Mesendoderm (in vitro differentiated cells): ENCODE measurements around the gene TSR2.

Source experiments
- DNase-seq: peaks from one replicate; pipeline ENCODE4 v3.0.0; 2013
- H2AK5ac ChIP-seq: 2 replicates; pipeline ENCODE4 v1.6.1; 2013; ENCODE audit warnings: low read length, inconsistent platforms
- H2BK120ac ChIP-seq: 2 replicates; pipeline ENCODE4 v1.6.1; 2013; ENCODE audit warnings: low read depth, mild to moderate bottlenecking, low read length, moderate library complexity, mixed read lengths
- H2BK15ac ChIP-seq: replicated peaks from 2 replicates; pipeline ENCODE4 v1.6.1; 2013; ENCODE audit warnings: low read depth, mild to moderate bottlenecking, moderate library complexity
- H2BK5ac ChIP-seq: 2 replicates; pipeline ENCODE4 v1.6.1; 2013; ENCODE audit warnings: low read length, inconsistent platforms
- H3K18ac ChIP-seq: 2 replicates; pipeline ENCODE4 v1.6.1; 2013; ENCODE audit warnings: mild to moderate bottlenecking, low read length, mixed read lengths
- H3K23ac ChIP-seq: one replicate; pipeline ENCODE4 v1.6.1; 2013; ENCODE audit warnings: low read length
- H3K27ac ChIP-seq: 2 replicates; pipeline ENCODE4 v1.5.1; 2013; ENCODE audit warnings: low read depth, mild to moderate bottlenecking, inconsistent platforms, low read length, moderate library complexity
- H3K27me3 ChIP-seq: 2 replicates; pipeline ENCODE4 v1.6.1; 2013; ENCODE audit warnings: low read length, control low read depth, mild to moderate bottlenecking, inconsistent platforms; ENCODE audit not compliant: insufficient read depth, poor library complexity
- H3K36me3 ChIP-seq: 2 replicates; pipeline ENCODE4 v1.6.1; 2013; ENCODE audit warnings: low read length, inconsistent platforms; ENCODE audit not compliant: control insufficient read depth, insufficient read depth
- H3K4ac ChIP-seq: one replicate; pipeline ENCODE4 v1.6.1; 2013; ENCODE audit warnings: low read depth, mild to moderate bottlenecking, low read length, moderate library complexity
- H3K4me1 ChIP-seq: 2 replicates; pipeline ENCODE4 v1.6.1; 2013; ENCODE audit warnings: low read depth, low read length, inconsistent platforms; ENCODE audit not compliant: control insufficient read depth
- H3K4me2 ChIP-seq: 2 replicates; pipeline ENCODE4 v1.6.1; 2013; ENCODE audit warnings: low read length
- H3K4me3 ChIP-seq: 2 replicates; pipeline ENCODE4 v1.5.1; 2013; ENCODE audit warnings: mild to moderate bottlenecking, low read length
- H3K56ac ChIP-seq: one replicate; pipeline ENCODE4 v1.6.1; 2013; ENCODE audit warnings: low read length
- H3K79me1 ChIP-seq: 2 replicates; pipeline ENCODE4 v1.6.1; 2013; ENCODE audit warnings: low read length, inconsistent platforms
- H3K79me2 ChIP-seq: 2 replicates; pipeline ENCODE4 v1.6.1; 2013; ENCODE audit warnings: mild to moderate bottlenecking, low read length; ENCODE audit not compliant: control insufficient read depth, insufficient read depth
- H3K9ac ChIP-seq: 2 replicates; pipeline ENCODE4 v1.6.1; 2013; ENCODE audit warnings: low read length, inconsistent platforms
- H4K5ac ChIP-seq: one replicate; pipeline ENCODE4 v1.6.1; 2013; ENCODE audit warnings: low read length
- H4K8ac ChIP-seq: one replicate; pipeline ENCODE4 v1.6.1; 2013; ENCODE audit warnings: low read depth, mild to moderate bottlenecking, control low read depth, low read length, moderate library complexity
- whole genome bisulfite sequencing: extraction: QIAGEN DNeasy Blood & Tissue Kit; methylation state at CpG from one replicate; pipeline ENCODE4 v1.1.7; 2013; ENCODE audit warnings: low lambda C conversion rate, missing lambda C conversion rate; ENCODE audit not compliant: insufficient coverage; ENCODE audit errors: extremely low coverage; 5-methylcytosine and 5-hydroxymethylcytosine counted together

TSR2 gene

GRCh38 chrX:54447461-54447860, 7.3 kb downstream of the TSR2 start:
- H3K4ac ChIP-seq: no peak overlapping the region
- H2AK5ac ChIP-seq: no peak overlapping the region
- peak; percentile 64 for DNase-seq
- no peak overlapping the region for H3K9ac ChIP-seq
- no peak overlapping the region for H3K18ac ChIP-seq
- H3K36me3 ChIP-seq: no peaks in the 10 kb centered on the region
- H4K8ac ChIP-seq: no peak overlapping the region
- no peak overlapping the region for H2BK120ac ChIP-seq
- WGBS: no CpG with 5 or more reads among the region's 5 CpGs
- H3K4me1 ChIP-seq: no peaks in the 10 kb centered on the region
- no peaks in the 10 kb centered on the region for H3K27me3 ChIP-seq
- no peak overlapping the region for H2BK5ac ChIP-seq
- H3K23ac ChIP-seq: no peak overlapping the region
- no peak overlapping the region for H3K4me3 ChIP-seq
- H4K5ac ChIP-seq: no peak overlapping the region
- no peak overlapping the region for H3K27ac ChIP-seq
- no peaks in the 10 kb centered on the region for H3K79me1 ChIP-seq
- H2BK15ac ChIP-seq: no peak overlapping the region
- peaks cover 3% of the 10 kb centered on the region for H3K79me2 ChIP-seq
- no peak overlapping the region for H3K56ac ChIP-seq
- no peak overlapping the region for H3K4me2 ChIP-seq

GRCh38 chrX:54449929-54450328, 9.7 kb downstream of the TSR2 start:
- H3K9ac ChIP-seq: no peak overlapping the region
- no peak overlapping the region for H2BK15ac ChIP-seq
- H2BK120ac ChIP-seq: no peak overlapping the region
- H3K79me2 ChIP-seq: no peaks in the 10 kb centered on the region
- no peak overlapping the region for H3K4me2 ChIP-seq
- no peak overlapping the region for H3K56ac ChIP-seq
- no peaks in the 10 kb centered on the region for H3K27me3 ChIP-seq
- H3K27ac ChIP-seq: no peak overlapping the region
- H3K36me3 ChIP-seq: no peaks in the 10 kb centered on the region
- H4K5ac ChIP-seq: no peak overlapping the region
- no peak overlapping the region for H3K18ac ChIP-seq
- H3K4ac ChIP-seq: no peak overlapping the region
- H2AK5ac ChIP-seq: no peak overlapping the region
- no peak overlapping the region for H3K4me3 ChIP-seq
- no peaks in the 10 kb centered on the region for H3K79me1 ChIP-seq
- no peak overlapping the region for H4K8ac ChIP-seq
- H2BK5ac ChIP-seq: no peak overlapping the region
- no peak overlapping the region for H3K23ac ChIP-seq
- DNase-seq: no peak
- H3K4me1 ChIP-seq: no peaks in the 10 kb centered on the region

- Histone ChIP-seq H3K79me1 (no peaks in the 10 kb centered on the region), H3K4ac (no peak overlapping the region), H3K79me2 (no peaks in the 10 kb centered on the region), H2AK5ac (no peak overlapping the region), H3K27me3 (no peaks in the 10 kb centered on the region), H3K23ac (no peak overlapping the region), H3K36me3 (no peaks in the 10 kb centered on the region), H3K27ac (no peak overlapping the region), H3K9ac (no peak overlapping the region), H2BK5ac (no peak overlapping the region), H3K4me3 (no peak overlapping the region), H3K56ac (no peak overlapping the region), H4K5ac (no peak overlapping the region), H4K8ac (no peak overlapping the region), H3K4me1 (no peaks in the 10 kb centered on the region), H3K4me2 (no peak overlapping the region), H2BK120ac (no peak overlapping the region), H2BK15ac (no peak overlapping the region), H3K18ac (no peak overlapping the region)
- DNase-seq: peak; percentile 78
- WGBS: no CpG with 5 or more reads among the region's 2 CpGs
Observed at GRCh38 chrX:54452920-54453319, 12.7 kb downstream of the TSR2 start.

- no peak overlapping the region for H4K8ac ChIP-seq
- H2AK5ac ChIP-seq: no peak overlapping the region
- no peak overlapping the region for H3K4ac ChIP-seq
- H3K56ac ChIP-seq: no peak overlapping the region
- H3K4me3 ChIP-seq: no peak overlapping the region
- no peak overlapping the region for H3K27ac ChIP-seq
- H3K79me2 ChIP-seq: no peaks in the 10 kb centered on the region
- no peak overlapping the region for H2BK120ac ChIP-seq
- no peaks in the 10 kb centered on the region for H3K36me3 ChIP-seq
- H4K5ac ChIP-seq: no peak overlapping the region
- H3K4me2 ChIP-seq: no peak overlapping the region
- H3K18ac ChIP-seq: no peak overlapping the region
- no CpG with 5 or more reads among the region's 21 CpGs for WGBS
- no peak for DNase-seq
- no peak overlapping the region for H3K23ac ChIP-seq
- no peak overlapping the region for H2BK5ac ChIP-seq
- H3K27me3 ChIP-seq: no peaks in the 10 kb centered on the region
- H3K9ac ChIP-seq: no peak overlapping the region
- no peak overlapping the region for H2BK15ac ChIP-seq
- H3K4me1 ChIP-seq: no peaks in the 10 kb centered on the region
- no peaks in the 10 kb centered on the region for H3K79me1 ChIP-seq
Observed at GRCh38 chrX:54470054-54470760, 30.0 kb downstream of the TSR2 start.

GRCh38 chrX:54473993-54474859, 34.0 kb downstream of the TSR2 start:
- no peak overlapping the region for H3K4ac ChIP-seq
- no CpG with 5 or more reads among the region's 10 CpGs for WGBS
- H3K23ac ChIP-seq: no peak overlapping the region
- H3K79me2 ChIP-seq: no peaks in the 10 kb centered on the region
- H2AK5ac ChIP-seq: no peak overlapping the region
- H3K4me3 ChIP-seq: no peak overlapping the region
- no peaks in the 10 kb centered on the region for H3K27me3 ChIP-seq
- no peaks in the 10 kb centered on the region for H3K36me3 ChIP-seq
- H3K18ac ChIP-seq: no peak overlapping the region
- no peak overlapping the region for H4K5ac ChIP-seq
- H3K4me2 ChIP-seq: no peak overlapping the region
- H4K8ac ChIP-seq: no peak overlapping the region
- no peak overlapping the region for H3K56ac ChIP-seq
- DNase-seq: no peak
- no peak overlapping the region for H2BK5ac ChIP-seq
- no peaks in the 10 kb centered on the region for H3K79me1 ChIP-seq
- no peak overlapping the region for H2BK15ac ChIP-seq
- no peak overlapping the region for H3K9ac ChIP-seq
- peaks cover 3% of the 10 kb centered on the region for H3K4me1 ChIP-seq
- no peak overlapping the region for H2BK120ac ChIP-seq
- no peak overlapping the region for H3K27ac ChIP-seq
